NCI-H2107 treated with DMSO at 0.1 percent for 48 hours (cell line): ENCODE results near the gene MGAT4C.

Experiments used
- DNase-seq: peaks from one replicate; lab custom pipeline; 2025; ENCODE audit not compliant: unreplicated experiment; lab: John Stamatoyannopoulos, UW

Gene MGAT4C

GRCh38 chr12:86230516-86231146, 25.6 kb downstream of the MGAT4C start:
- DNase-seq, result no peak

DNA sequence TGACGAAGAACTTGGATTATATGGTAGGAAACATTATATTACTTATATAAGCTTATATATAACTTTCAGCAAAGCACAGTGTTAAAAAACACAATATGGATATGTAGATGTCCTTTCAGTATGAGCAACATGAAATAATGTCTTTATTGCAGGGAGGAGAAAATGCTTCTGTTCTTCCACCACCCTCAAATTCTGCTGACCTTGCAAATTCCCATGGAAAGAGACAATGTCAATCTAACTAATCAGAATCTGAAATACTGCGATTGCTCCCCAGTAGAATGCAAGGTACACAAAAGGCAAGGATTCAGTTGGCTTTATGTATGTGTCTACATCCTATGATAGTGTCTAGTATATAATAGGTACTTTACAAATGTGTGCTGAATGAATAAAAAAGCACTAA, 26.4 kb downstream of the MGAT4C start:
- DNase-seq, result no peak

DNA sequence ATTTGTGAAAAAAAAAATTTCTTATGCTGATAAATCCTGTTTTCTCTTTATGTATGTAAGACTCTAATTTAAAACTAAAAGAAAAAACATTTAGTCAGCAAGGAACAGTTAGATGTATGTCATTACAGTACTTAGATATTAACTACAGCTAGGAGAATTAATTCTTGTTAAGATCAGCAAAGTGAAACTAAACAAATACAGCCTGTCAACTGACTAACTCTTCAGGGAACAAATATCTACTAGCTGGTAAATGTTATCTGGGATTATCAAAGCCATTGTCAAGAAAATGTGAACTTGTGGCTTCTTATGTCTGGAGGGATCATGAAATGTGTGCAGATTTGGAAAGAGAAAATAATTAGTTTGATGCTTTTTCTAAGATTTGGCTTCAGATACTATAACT, 27.5 kb downstream of the MGAT4C start:
- no peak for DNase-seq

DNA sequence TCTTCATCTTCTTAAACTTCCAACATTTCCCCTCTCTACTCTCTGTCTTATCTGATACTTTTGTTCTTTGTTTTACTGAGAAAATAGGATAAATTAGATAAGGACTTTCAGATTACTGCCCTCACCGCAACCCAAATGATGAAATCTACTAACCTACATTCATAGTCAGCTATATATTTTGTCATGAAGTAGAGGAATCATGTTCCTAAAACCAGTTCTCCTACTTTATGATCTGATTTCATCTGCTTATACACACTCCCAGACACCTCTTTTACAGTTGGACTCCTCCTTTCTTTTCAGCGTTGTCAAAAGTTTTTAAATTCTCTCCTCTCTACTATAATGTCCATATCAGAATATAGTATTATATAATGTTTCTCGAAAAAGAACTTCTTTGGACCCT, 29.7 kb downstream of the MGAT4C start:
- no peak for DNase-seq

DNA sequence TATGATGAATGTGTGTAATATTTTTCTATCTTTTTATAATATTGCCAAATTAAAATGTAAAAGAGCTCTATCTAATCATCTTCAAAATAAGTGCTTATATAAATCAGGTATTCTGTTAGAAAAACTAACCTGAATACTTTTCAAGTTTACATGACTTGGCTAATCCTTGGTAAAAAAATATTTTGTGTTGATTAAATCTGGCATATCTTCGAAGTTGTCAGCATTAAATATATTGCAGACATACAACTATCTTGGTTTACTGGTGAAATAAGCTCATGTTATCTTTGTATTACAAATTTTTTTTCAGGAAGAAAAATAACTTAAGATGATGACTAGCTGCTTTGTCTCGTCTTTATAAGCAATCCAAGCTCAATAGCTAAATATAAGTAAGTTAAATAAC, 39.6 kb downstream of the MGAT4C start:
- no peak for DNase-seq

- no peak for DNase-seq
Measured at GRCh38 chr12:86213012-86213411, 43.2 kb downstream of the MGAT4C start.

DNA sequence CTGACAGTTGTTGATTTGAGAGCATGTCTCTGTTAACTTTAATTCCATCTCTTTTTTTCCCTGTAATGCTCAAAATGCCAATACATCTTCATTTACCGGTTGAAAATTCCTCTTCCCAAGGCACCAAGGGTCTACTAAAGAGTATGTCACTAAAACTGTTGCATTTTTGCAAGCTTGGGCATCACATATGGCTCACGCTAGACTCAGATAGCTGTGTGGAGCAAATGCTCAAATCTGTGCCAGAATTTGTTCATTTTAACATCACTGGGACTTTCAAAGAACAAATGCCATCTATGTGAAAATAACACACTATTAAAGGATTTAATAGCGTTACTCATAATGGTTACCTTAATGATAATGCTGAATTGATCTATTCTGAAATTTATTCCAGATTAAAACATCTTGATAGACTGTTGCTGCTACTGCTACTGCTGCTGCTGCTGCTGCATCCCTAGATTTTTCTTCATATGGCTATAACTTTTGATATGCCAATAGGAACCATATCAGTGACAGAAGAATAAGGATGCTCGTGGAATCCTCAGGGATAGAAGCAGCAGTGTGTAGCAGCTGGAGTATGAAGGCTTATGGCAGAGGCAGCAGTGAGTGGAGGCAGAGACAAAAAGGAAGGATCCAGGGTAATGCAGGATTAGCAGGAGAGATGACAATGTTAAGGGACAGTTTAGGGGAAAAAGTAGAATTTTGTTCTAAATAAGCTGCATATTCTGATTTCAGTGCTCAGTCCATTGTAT, 57.3 kb downstream of the MGAT4C start:
- no peak for DNase-seq

- no peak for DNase-seq
Measured at GRCh38 chr12:86196465-86196864, 59.7 kb downstream of the MGAT4C start.

GRCh38 chr12:86194721-86195120, 61.5 kb downstream of the MGAT4C start:
- no peak for DNase-seq

- no peak for DNase-seq
Measured at GRCh38 chr12:86193931-86194330, 62.3 kb downstream of the MGAT4C start.

- no peak for DNase-seq
Measured at GRCh38 chr12:86188226-86188625, 68.0 kb downstream of the MGAT4C start.

GRCh38 chr12:86186449-86186848, 69.7 kb downstream of the MGAT4C start:
- no peak for DNase-seq

DNA sequence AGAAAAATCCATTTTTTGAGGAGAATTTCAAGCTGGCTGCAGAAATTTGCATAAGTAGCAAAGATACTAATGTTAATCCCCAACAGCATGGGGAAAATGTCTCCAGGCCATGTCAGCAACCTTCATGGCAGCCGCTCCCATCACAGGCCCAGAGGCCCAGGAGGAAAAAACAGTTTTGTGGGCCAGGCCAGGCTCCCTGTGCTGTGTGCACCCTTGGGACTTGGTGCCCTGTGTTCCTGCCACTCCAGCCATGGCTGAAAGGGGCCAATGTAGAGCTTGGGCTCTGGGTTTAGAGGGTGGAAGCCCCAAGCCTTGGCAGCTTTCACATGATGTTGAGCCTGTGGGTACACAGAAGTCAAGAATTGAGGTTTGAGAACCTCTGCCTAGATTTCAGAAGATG, 76.3 kb downstream of the MGAT4C start:
- no peak for DNase-seq

DNA sequence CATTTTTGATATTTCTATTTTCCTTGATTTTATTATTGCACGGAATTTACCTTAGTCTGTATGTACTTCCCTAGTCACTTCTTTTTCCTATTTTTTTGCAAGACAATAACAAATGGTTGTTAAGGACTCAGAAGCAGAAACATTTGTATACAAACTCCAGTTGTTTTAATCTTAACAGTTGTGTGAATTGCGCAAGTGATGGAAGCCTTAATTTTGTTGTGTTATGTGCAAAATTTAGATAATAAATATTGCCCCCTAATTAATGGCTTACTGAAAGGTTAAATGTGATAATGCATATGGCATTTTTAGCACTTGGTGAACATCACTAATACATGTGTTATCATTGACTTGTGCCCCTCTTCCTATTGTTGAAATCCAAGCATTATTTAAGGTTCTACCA, 82.0 kb downstream of the MGAT4C start:
- DNase-seq, result no peak

- no peak for DNase-seq
Measured at GRCh38 chr12:86172913-86173443, 83.2 kb downstream of the MGAT4C start.

DNA sequence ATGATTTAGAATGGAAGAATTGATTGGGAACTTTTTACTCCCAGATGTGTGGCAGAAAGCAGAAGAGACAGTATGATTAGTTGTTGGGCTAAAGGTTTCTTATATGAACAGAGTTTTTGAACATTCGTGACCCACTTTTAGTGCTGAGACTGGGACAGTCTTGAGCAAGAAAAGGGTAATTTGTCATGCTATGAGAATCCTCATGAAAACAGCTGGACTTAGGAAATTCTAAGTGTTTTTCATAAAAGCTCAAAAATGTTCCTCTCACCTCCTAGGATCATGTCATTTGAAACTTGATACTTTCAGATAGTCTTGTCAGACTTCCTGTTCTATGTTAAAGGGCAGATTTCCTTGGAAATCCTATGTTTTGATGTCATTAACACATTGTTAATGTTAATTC, 86.1 kb downstream of the MGAT4C start:
- DNase-seq, result no peak

DNA sequence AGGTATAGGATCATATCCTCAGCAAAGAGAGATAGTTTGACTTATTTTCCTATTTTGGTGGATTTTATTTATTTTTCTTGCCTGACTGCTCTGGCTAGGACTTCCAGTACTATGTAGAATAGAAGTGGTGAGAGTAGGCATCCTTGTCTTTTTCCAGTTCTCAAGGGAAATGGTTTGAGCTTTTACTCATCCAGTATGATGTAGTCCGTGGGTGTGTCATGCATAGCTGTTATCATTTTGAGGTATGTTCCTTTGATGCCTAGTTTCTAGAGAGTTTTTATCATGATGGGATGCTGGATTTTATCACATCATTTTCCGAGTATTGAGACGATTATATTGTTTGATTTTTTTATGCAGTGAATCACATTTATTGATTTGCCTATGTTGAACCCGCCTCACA, 97.2 kb downstream of the MGAT4C start:
- DNase-seq, result no peak

DNA sequence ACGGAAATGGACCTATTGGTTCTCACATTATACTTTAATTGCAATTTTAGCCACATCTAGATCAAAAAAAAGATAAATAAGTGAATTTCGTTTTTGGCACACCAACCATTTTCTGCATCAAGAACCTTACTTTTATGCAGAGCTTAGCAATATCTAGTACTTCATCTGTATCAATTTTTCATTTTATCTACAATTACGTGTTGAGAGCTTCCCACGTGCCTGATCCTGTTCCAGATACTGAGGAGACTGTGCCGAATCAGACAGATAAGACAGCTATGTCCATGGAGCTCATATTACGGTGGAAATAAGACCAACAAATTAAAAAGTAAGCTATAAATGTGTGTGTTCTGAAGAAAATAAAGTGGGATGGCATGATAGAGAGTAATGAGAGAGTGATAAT, 101.6 kb downstream of the MGAT4C start:
- no peak for DNase-seq

DNA sequence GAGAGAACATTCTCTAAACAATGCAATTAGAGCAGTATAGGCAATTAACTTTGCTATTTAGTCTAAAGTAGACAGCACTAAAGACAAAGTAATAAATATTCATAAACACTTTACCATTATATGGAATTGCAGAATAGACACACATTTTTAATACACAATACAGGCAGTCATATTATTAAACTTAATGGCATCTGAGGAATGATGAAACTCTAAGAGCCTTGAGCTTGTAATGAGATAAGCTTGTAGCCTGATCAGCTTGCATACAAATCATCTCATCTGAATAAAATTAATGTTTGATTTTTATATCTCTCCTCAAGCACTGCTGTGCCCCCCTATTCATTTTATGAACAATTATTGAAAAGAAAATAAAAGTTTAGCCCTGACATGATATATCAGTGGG, 107.6 kb downstream of the MGAT4C start:
- DNase-seq, result no peak

DNA sequence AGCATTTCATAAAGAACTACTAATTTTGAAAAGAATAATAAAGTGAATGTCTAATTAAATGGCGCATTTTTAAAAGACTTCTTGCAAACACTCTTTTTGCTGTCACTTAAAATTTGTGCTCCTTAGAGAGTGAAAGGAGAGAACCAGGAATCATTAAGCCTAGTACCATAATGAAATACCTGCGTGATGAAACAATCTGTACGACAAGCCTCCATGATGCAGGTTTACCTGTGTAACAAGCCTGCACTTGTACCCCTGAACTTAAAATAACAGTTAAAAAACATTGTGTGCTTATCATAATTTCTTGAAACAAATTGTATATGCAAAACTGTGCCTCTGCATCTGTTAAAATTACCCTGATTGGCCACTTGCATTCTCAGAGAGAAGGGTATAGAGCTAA, 108.1 kb downstream of the MGAT4C start:
- DNase-seq, result no peak

DNA sequence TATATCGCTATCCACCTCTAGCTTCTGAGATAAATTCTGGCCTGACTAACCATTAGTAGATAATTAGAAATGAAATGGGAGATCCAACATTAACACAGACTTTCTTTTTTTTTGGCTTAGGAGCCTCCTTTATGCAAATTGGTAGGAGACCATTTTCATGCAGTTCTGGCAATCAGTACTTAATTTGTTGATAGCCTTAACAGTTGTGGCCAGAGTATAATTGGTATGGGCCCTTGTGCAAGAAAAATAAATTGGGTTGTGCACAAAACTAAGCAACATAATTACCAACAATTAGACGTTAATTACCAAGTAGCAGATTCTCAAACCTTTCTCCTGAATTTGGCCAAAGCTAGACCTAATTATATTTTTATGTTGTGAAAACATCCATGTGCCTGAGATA, 111.0 kb downstream of the MGAT4C start:
- DNase-seq, result no peak

DNA sequence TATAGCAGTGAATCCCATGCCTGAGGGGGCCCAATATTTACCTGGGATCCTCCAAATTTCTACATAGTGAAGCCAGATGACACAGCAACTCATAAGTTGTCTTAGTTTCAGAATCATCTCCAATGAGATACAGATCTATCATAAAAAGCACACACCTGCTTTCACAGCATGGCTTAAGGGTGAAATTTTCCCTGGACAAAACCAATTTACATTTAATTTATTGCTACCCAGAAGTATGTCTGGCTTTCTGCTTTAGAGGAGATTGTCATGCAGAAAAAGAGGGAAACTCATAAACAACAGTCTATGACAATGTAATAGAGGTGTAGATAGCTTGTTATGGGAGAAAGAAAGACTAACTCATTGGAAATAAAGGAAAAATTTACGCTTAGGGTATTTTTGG, 113.0 kb downstream of the MGAT4C start:
- no peak for DNase-seq

GRCh38 chr12:86139671-86140070, 116.5 kb downstream of the MGAT4C start:
- DNase-seq, result no peak
